SK-N-SH (cell line): ENCODE measurements around the gene GRM7. TPM values are rescaled to one million over a fixed set of nuclear protein-coding genes. Genes with fewer than 3 reads are reported as not detected.

Experiments used
- CTCF ChIA-PET: fragments of 300-600, 350-600 bp; formaldehyde crosslinking; extraction: SDS; loops from one replicate; lab custom pipeline; 2021; lab: Yijun Ruan, JAX
- POLR2A ChIA-PET: fragments of 350-600 bp; sonication (Branson Sonifier 250); formaldehyde crosslinking; extraction: SDS; loops from one replicate; lab custom pipeline; 2020; ENCODE audit warnings: antibody characterized with exemption, inconsistent platforms; lab: Yijun Ruan, JAX
- DNase-seq: peaks from one replicate; pipeline ENCODE4 v3.0.0; 2012
- H2AFZ ChIP-seq: fragments of 200-600 bp; sonication (generic); 2 replicates; pipeline ENCODE4 v1.8.1; 2016; ENCODE audit warnings: antibody characterized with exemption, mild to moderate bottlenecking, low read depth
- H3F3A ChIP-seq: fragments of 200-600 bp; sonication (generic); replicated peaks from 2 replicates; pipeline ENCODE3; 2016; ENCODE audit warnings: antibody characterized with exemption, mild to moderate bottlenecking; ENCODE audit not compliant: insufficient read depth
- H3K27ac ChIP-seq, 2 experiments: fragments of 200-500 bp in 1 of 2; fragments of 200-600 bp in 1 of 2; sonication (Bioruptor generic) in 1 of 2; sonication (generic), shearing (Covaris generic) in 1 of 2; 2 replicates each; pipeline versions ENCODE4 v1.5.1 to v1.6.1; 2014 to 2016; ENCODE audit warnings: low read depth in 2 of 2, inconsistent platforms in 1 of 2, low read length in 1 of 2, mild to moderate bottlenecking in 1 of 2, mixed read lengths in 1 of 2
- H3K27me3 ChIP-seq: fragments of 200-600 bp; sonication (generic), shearing (Covaris generic); 2 replicates; pipeline ENCODE4 v1.6.1; 2016; ENCODE audit warnings: mixed run types; ENCODE audit not compliant: insufficient read depth
- H3K36me3 ChIP-seq, 2 experiments: fragments of 200-500 bp in 1 of 2; fragments of 200-600 bp in 1 of 2; sonication (Bioruptor generic) in 1 of 2; sonication (generic) in 1 of 2; replicated peaks in 1 of 2; 2 replicates each; pipeline versions ENCODE3 to v1.5.1; 2014 to 2016; ENCODE audit warnings: low read length in 1 of 2, mild to moderate bottlenecking in 1 of 2; ENCODE audit not compliant: insufficient read depth in 2 of 2, control insufficient read depth in 1 of 2
- H3K4me1 ChIP-seq, 2 experiments: fragments of 200-500 bp in 1 of 2; fragments of 200-600 bp in 1 of 2; sonication (Bioruptor generic) in 1 of 2; sonication (generic), shearing (Covaris generic) in 1 of 2; 2 replicates each; pipeline versions ENCODE4 v1.5.1 to v1.6.1; 2014 to 2016; ENCODE audit warnings: low read depth in 1 of 2, low read length in 1 of 2, mixed run types in 1 of 2; ENCODE audit not compliant: insufficient read depth in 2 of 2, control insufficient read depth in 1 of 2
- H3K4me2 ChIP-seq: fragments of 200-600 bp; sonication (generic), shearing (Covaris generic); 2 replicates; pipeline ENCODE4 v1.6.1; 2017; ENCODE audit warnings: mixed run types
- H3K4me3 ChIP-seq, 2 experiments: fragments of 200-500 bp in 1 of 2; fragments of 200-600 bp in 1 of 2; sonication (Bioruptor generic) in 1 of 2; sonication (generic), shearing (Covaris generic) in 1 of 2; 2 replicates each; pipeline versions ENCODE4 v1.5.1 to v1.8.1; 2014 to 2016; ENCODE audit warnings: low read depth in 2 of 2, inconsistent platforms in 1 of 2, low read length in 1 of 2, mild to moderate bottlenecking in 1 of 2, mixed read lengths in 1 of 2, moderate library complexity in 1 of 2
- H3K79me2 ChIP-seq: fragments of 200-600 bp; sonication (generic); 2 replicates; pipeline ENCODE4 v1.8.1; 2017; ENCODE audit warnings: mild to moderate bottlenecking; ENCODE audit not compliant: insufficient read depth
- H3K9ac ChIP-seq: fragments of 200-600 bp; sonication (generic); 2 replicates; pipeline ENCODE4 v1.6.1; 2017; ENCODE audit warnings: mixed run types
- H3K9me2 ChIP-seq: fragments of 200-600 bp; sonication (generic); 2 replicates; pipeline ENCODE4 v1.6.1; 2017; ENCODE audit warnings: mixed run types
- H3K9me3 ChIP-seq: fragments of 200-600 bp; sonication (generic); 2 replicates; pipeline ENCODE4 v1.6.1; 2017; ENCODE audit warnings: mixed run types, mild to moderate bottlenecking, moderate library complexity
- H4K20me1 ChIP-seq: fragments of 200-600 bp; sonication (generic); 2 replicates; pipeline ENCODE4 v1.6.1; 2017; ENCODE audit warnings: mild to moderate bottlenecking, mixed run types; ENCODE audit not compliant: insufficient read depth
- EP300 ChIP-seq, 2 experiments: IDR thresholded peaks; 2 replicates each; pipeline versions ENCODE4 v1.4.0 to v1.6.1; 2012; ENCODE audit warnings: borderline replicate concordance in 1 of 2, low read depth in 1 of 2, low read length in 1 of 2
- FOSL2 ChIP-seq: IDR thresholded peaks from 2 replicates; pipeline ENCODE4 v1.4.0; 2012; ENCODE audit warnings: low read depth, mild to moderate bottlenecking, moderate library complexity, borderline replicate concordance
- GABPA ChIP-seq: IDR thresholded peaks from 2 replicates; pipeline ENCODE4 v1.4.0; 2012; ENCODE audit warnings: low read depth, mild to moderate bottlenecking
- GATA2 ChIP-seq: sonication (generic); formaldehyde crosslinking; IDR thresholded peaks from 2 replicates; pipeline ENCODE4 v1.5.0; 2020; ENCODE audit warnings: mild to moderate bottlenecking, missing genetic modification reagents
- MXI1 ChIP-seq: IDR thresholded peaks from 2 replicates; pipeline ENCODE4 v1.6.1; 2012; ENCODE audit warnings: mild to moderate bottlenecking, low read depth, low read length, improper control_type of control experiment
- NRF1 ChIP-seq: IDR thresholded peaks from 2 replicates; pipeline ENCODE4 v1.6.1; 2012; ENCODE audit warnings: low read depth, mild to moderate bottlenecking, low read length
- POLR2AphosphoS5 ChIP-seq: IDR thresholded peaks from 2 replicates; pipeline ENCODE4 v1.6.1; 2012; ENCODE audit warnings: low read depth, low read length
- SIN3A ChIP-seq: IDR thresholded peaks from 2 replicates; pipeline ENCODE4 v1.6.1; 2012; ENCODE audit warnings: low read depth, mild to moderate bottlenecking, low read length, moderate library complexity, borderline replicate concordance
- TCF12 ChIP-seq: IDR thresholded peaks from 2 replicates; pipeline ENCODE4 v1.4.0; 2012
- YY1 ChIP-seq: IDR thresholded peaks from 2 replicates; pipeline ENCODE4 v1.4.0; 2012; ENCODE audit warnings: low read depth, mild to moderate bottlenecking
- WGBS: methylation state at CpG from one replicate; pipeline ENCODE4 v1.1.6; 2017; ENCODE audit warnings: low lambda C conversion rate; 5-methylcytosine and 5-hydroxymethylcytosine counted together
- polyA plus RNA-seq, 3 experiments: library from polyadenylated mRNA; depleted of rRNA; stranded (reverse); fragments of >200 nt; gene quantifications; 2 replicates each; pipeline ENCODE4 v1.2.3, GENCODE V29; 2012
- TF ChIP-seq, protein P1 (sequence below): IDR thresholded peaks from 2 replicates; pipeline ENCODE4 v1.4.0; 2012; ENCODE audit warnings: low read depth, borderline replicate concordance
- TF ChIP-seq, protein P2 (sequence below): fragments of 150-350 bp; IDR thresholded peaks from 2 replicates; pipeline ENCODE4 v1.6.1; 2017; ENCODE audit warnings: antibody characterized with exemption, low read length, low read depth, borderline replicate concordance
- TF ChIP-seq, protein P3 (sequence below): IDR thresholded peaks from 2 replicates; pipeline ENCODE4 v1.6.1; 2012; ENCODE audit warnings: mild to moderate bottlenecking, low read depth, low read length, moderate library complexity

The GRM7 gene
- polyA plus RNA-seq, 1 of the 3 experiments (the other 2 are of a cell fraction): 0.03 TPM

- WGBS: 40% methylated on average over 6 of the region's 6 CpGs
- CTCF ChIA-PET: no interaction called here
These were observed 533.2 kb downstream of the GRM7 start for GRCh38 chr3:7393944-7394605.

GRCh38 chr3:7396534-7396933 is 535.6 kb downstream of the GRM7 start:
- no peak for DNase-seq
- CTCF ChIA-PET: no interaction called here
- H3K36me3 ChIP-seq: no peaks in the 10 kb centered on the region
- TF ChIP-seq TCF12: no peak
- no peak for TF ChIP-seq GABPA
- no peak for TF ChIP-seq POLR2AphosphoS5
- no peak for TF ChIP-seq EP300 (IDR thresholded peaks at IDR 0.05; ENCODE audit: borderline replicate concordance in 1 of 2, low read depth in 1 of 2, low read length in 1 of 2)
- TF ChIP-seq, protein P1, sequence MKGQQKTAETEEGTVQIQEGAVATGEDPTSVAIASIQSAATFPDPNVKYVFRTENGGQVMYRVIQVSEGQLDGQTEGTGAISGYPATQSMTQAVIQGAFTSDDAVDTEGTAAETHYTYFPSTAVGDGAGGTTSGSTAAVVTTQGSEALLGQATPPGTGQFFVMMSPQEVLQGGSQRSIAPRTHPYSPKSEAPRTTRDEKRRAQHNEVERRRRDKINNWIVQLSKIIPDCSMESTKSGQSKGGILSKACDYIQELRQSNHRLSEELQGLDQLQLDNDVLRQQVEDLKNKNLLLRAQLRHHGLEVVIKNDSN: no peak
- no peak for TF ChIP-seq FOSL2
- no peak for TF ChIP-seq YY1
- TF ChIP-seq, protein P2, sequence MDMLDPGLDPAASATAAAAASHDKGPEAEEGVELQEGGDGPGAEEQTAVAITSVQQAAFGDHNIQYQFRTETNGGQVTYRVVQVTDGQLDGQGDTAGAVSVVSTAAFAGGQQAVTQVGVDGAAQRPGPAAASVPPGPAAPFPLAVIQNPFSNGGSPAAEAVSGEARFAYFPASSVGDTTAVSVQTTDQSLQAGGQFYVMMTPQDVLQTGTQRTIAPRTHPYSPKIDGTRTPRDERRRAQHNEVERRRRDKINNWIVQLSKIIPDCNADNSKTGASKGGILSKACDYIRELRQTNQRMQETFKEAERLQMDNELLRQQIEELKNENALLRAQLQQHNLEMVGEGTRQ: no peak
- no peak for TF ChIP-seq SIN3A
- no peak for TF ChIP-seq NRF1
- H3K9me3 ChIP-seq: no peaks in the 10 kb centered on the region
- H3K9me2 ChIP-seq: no peaks in the 10 kb centered on the region
- no peak overlapping the region for H3K27ac ChIP-seq
- POLR2A ChIA-PET: no interaction called here
- no peak overlapping the region for H2AFZ ChIP-seq
- H3K4me3 ChIP-seq: no peak overlapping the region
- no peaks in the 10 kb centered on the region for H3K4me1 ChIP-seq
- H3K27me3 ChIP-seq: no peaks in the 10 kb centered on the region
- H3K79me2 ChIP-seq: no peaks in the 10 kb centered on the region
- H3F3A ChIP-seq: no peaks in the 10 kb centered on the region
- no peaks in the 10 kb centered on the region for H4K20me1 ChIP-seq
- 31% methylated on average over 2 of the region's 2 CpGs for WGBS
- no peak overlapping the region for H3K9ac ChIP-seq
- H3K4me2 ChIP-seq: no peak overlapping the region

More at GRCh38 chr3:7393944-7394605, 533.2 kb downstream of the GRM7 start:
- Histone ChIP-seq H3K9me2 (no peaks in the 10 kb centered on the region), H4K20me1 (no peaks in the 10 kb centered on the region), H2AFZ (no peak overlapping the region), H3K9ac (no peak overlapping the region), H3K27ac (no peak overlapping the region), H3K4me2 (no peak overlapping the region), H3F3A (no peaks in the 10 kb centered on the region), H3K4me3 (no peak overlapping the region), H3K36me3 (no peaks in the 10 kb centered on the region), H3K79me2 (no peaks in the 10 kb centered on the region), H3K9me3 (no peaks in the 10 kb centered on the region), H3K4me1 (no peaks in the 10 kb centered on the region), H3K27me3 (no peaks in the 10 kb centered on the region)
- POLR2A ChIA-PET: no interaction called here
- no peak for TF ChIP-seq MXI1
- TF ChIP-seq, protein P3, sequence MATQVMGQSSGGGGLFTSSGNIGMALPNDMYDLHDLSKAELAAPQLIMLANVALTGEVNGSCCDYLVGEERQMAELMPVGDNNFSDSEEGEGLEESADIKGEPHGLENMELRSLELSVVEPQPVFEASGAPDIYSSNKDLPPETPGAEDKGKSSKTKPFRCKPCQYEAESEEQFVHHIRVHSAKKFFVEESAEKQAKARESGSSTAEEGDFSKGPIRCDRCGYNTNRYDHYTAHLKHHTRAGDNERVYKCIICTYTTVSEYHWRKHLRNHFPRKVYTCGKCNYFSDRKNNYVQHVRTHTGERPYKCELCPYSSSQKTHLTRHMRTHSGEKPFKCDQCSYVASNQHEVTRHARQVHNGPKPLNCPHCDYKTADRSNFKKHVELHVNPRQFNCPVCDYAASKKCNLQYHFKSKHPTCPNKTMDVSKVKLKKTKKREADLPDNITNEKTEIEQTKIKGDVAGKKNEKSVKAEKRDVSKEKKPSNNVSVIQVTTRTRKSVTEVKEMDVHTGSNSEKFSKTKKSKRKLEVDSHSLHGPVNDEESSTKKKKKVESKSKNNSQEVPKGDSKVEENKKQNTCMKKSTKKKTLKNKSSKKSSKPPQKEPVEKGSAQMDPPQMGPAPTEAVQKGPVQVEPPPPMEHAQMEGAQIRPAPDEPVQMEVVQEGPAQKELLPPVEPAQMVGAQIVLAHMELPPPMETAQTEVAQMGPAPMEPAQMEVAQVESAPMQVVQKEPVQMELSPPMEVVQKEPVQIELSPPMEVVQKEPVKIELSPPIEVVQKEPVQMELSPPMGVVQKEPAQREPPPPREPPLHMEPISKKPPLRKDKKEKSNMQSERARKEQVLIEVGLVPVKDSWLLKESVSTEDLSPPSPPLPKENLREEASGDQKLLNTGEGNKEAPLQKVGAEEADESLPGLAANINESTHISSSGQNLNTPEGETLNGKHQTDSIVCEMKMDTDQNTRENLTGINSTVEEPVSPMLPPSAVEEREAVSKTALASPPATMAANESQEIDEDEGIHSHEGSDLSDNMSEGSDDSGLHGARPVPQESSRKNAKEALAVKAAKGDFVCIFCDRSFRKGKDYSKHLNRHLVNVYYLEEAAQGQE: no peak
- TF ChIP-seq, protein P1: no peak
- TF ChIP-seq GATA2: no peak
- TF ChIP-seq, all 33 proteins: peak for 0
- no peak for DNase-seq
